SK-MEL-5 (cell line): ENCODE measurements around the gene SKAP2. TPM values are rescaled to one million over a fixed set of nuclear protein-coding genes. Genes with fewer than 3 reads are reported as not detected.

ENCODE experiments used
- total RNA-seq: library from RNA; depleted of rRNA; stranded (reverse); fragments of >200 nt; shearing (Covaris generic); gene quantifications from 2 replicates; pipeline ENCODE4 v1.2.3, GENCODE V29; 2014; rRNA removed

The SKAP2 gene
- total RNA-seq, 1 experiment from 2014 or later, result 37.1 TPM

Other genes starting within 250 kb of the SKAP2 start
- gene HOXA1, start 231.4 kb upstream of the SKAP2 start, total RNA-seq, result 5.6 TPM in 2 replicates
- gene HOXA2, start 238.1 kb upstream of the SKAP2 start, total RNA-seq, result 0.21 and 0.67 TPM in 2 replicates